Fibroblast of upper back skin (primary cell): ENCODE measurements around the gene OPRM1.

ENCODE experiments used
- DNase-seq: peaks from one replicate; pipeline ENCODE4 v3.0.0-alpha.2; 2013

OPRM1 gene

DNA sequence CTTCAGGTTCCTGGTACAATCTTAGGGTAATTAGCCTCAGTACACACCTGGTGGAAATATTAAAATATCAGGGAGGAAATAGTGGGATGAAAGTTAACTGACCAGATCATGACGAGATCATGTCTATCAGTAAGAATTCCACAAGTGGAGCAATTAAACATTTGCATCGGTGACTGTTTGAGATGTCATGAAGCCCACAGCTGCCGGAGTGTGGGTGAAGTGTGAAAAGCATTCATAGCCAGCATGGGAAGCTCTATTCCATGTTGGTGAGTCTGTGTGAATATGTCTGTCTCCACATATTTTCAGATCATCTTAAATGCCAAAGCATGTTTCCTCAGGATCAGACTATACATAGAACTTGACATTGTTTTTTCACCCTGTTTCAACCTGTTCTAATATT is 174.7 kb downstream of the OPRM1 start:
- DNase-seq: no peak

DNA sequence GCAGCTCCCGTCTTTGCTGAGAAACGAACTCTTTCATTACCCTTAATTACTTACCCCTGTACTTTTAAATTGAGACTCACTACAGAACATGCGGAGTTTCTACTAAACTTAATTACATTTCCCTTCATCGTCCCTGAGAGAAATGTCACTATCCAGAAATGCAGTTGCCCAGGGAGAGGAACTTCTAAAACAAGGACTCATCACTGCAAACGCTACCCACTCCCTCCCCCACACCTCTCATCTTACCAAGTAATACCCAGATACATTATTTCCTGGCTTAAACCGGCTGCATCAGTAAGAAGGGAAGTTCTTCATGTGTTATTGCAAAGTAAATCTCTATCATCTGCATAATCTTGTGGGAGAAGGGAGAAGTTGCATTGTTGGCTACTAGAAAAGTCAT is 179.3 kb downstream of the OPRM1 start:
- no peak for DNase-seq

DNA sequence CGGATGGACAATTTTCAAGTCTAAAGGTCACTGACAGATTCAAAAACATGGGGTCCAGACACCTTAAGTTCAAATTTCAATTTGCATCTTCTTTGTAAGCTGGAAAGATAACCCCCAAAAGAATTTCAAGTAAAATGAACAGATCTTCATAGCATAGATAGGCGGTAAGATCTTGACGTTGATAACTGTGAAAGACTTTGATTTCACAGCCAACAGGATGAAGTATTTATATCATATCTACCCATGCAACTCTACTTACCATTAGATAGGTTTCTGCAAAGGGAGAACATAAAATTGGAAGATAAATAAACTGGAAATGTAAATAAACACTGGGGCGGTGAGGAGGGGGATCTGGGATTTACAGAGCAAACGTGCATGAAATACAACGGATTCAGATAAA is 179.7 kb downstream of the OPRM1 start:
- DNase-seq: no peak

DNA sequence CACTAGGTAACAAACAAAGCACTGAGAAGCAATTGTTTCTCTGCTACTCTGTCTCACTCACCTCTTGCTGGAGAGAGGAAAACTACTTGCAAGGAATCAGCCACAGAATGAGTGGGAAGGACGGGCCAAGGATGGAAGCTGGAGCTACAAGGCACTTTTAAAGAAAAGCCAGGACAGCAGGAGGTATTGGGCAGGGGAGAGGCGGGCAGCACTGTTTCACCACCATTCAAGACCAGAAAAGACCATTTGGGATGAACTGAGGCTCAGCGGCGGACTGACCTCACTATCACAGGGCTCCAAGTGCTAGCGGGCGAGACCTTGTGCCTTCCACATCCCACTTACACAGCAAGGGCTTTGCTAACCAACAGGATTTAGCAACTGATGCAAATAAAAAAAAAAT is 180.2 kb downstream of the OPRM1 start:
- no peak for DNase-seq

DNA sequence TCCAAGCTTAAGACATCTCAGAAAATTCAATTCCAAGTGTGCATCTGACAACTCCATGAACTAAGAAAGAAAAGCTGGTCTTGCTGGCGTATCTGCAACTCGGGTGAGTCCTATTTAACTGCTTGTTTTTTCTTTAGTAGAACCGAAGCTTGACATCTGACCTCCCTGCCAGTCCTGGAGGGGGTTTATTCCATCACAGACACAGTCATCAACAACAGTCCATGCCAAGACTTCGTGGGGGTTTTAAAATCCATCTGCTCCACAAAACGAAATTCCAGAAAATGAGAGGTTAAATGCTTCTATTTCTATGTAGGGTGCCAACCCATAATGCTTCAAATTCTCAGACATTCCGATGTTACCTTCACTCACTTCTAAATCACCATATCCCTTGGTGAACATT is 183.7 kb downstream of the OPRM1 start:
- no peak for DNase-seq

DNA sequence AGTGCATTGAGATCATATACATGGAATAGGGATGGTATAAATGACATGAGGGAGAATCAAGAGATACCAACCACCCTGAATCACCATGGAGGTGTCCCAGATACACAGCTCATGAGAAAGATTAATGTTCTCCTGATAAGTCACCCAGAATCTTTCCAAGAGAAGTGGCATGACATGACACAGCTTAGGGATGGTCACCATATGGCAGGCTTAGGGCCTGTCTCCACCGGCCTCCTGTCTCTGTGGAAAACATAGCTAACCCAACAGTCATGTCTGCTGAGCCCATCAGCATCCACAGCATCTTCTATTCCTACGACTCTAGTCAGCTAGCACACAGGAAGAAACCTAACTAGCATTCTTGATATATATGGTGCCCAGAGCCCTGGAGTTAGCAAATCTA is 184.3 kb downstream of the OPRM1 start:
- DNase-seq: no peak

DNA sequence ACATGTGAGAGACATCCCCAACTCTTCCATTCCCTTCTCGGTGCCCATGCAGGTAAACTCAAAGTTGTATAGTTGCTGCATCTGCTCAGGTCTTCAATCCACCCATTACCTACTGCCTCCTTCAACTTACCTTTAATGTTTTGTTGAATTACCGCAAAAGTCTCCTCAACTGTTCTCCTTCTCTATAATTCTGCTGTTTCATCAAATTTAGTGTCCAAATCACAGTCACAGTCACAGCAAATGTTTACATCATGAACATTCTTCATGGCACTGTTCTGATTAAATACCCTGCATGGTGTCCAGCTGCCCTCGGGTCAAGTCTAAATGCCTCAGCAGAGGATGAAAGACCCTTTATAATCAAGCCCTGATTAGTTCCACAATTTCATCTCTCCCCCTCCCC is 187.4 kb downstream of the OPRM1 start:
- no peak for DNase-seq

DNA sequence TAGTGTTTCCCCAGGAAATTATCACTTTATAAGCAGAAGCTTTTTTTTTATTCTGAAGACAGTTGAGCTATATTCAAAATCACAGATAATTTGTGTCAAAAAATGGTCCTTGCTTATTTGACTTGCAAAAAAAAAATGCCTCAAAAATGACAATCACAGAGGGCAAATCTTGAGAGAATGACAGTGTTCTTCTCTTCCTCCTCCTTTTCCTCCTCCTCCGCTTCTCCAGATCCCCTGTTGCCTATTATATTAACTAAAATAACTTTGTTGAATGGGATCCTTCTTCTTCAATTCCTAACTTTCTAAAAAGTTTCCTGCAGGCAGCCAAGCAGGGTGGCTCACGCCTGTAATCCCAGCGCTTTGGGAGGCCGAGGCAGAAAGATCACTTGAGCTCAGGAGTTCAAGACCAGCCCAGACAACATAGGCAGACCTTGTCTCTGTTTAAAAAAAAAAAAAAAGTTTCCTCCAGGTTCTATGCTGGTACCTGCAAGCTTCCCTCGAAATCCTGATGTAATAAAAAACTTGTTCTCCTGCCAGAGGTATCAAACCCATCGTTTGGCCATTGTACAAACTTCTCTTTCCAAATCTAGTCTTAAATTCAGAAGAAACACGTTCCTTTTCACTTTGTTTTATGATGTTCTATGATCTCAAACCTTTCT is 189.0 kb downstream of the OPRM1 start:
- no peak for DNase-seq

DNA sequence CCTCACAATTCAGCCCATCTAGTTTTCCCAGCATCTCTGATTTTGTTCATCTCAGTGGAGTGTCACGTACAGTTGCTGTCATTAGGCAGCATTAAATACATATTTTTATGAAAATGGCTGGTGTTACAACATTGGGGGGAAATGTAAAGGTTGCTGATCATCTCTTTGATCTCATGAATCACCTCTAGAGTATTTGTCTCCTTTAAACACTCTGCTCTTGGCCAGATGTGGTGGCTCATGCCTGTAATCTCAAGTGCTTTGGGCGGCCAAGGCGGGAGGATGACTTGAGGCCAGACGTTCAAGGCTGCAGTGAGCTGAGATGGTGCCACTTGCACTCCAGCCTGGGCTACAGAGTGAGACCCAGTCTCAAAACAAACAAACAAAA is 189.5 kb downstream of the OPRM1 start:
- no peak for DNase-seq

DNA sequence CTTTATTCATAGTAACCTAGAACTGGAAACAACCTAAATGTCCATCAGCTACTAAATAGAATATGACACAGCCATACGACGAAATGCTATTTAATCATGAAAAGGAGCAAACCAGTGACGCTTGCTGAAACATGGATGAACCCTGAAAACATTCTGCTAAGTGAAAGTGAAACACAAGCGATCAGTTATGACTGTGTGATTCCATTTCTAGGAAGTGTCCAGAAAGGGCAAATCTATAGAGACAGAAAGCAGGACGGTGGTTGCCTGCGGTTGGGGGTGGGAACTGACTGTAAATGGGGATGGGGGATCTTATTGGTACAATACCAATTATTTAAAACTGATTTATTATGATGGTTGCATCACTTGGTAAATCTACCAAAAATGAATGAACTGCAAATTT is 190.7 kb downstream of the OPRM1 start:
- no peak for DNase-seq

DNA sequence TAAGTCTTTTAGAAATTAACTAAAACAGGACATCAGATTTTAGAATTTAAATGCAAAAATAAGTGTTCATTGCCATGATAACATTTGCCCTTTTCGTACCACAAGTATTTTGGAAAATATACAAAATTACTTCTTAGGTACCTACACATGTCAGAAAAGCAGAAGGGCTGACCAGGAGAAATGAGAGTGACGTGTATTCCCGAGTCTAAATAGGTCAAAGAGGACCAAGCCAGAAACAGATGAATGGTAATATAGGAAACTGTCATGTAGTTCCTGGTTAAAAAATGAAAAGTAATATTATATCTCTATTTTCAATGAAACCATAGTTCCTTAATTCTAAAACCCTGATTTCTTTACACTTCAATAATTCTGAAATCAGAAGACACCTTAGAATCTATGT is 191.4 kb downstream of the OPRM1 start:
- no peak for DNase-seq

DNA sequence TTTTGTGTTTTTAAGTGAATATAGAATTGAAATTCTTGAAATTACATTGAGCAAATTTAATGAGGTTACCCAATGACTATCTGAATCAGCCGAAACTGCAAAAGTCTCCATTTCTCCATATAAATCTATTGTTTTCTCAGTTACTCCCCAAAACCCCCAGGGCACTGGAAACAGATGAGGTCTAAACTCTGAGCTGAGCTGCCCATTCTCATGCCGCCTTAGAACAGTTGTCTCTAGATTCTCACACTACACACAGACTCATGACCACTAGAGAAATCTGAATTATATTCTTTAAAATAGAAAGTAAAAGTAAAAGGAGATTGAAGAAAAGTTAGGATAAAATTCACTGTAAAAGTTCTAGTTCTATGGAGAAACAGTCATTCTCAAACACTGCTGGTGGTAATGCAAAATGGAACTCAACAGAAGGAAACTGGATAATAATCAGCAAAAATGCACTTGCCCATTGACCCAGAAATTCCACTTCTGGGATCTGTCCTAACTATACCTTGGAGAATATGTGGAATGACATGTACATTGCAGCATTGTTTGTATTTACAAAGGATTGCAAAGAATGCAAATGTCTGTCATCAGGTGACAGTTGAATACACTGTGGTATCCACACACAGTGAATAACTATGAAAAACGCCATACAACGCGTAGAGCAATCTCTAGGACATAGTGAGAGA is 192.0 kb downstream of the OPRM1 start:
- DNase-seq: no peak

DNA sequence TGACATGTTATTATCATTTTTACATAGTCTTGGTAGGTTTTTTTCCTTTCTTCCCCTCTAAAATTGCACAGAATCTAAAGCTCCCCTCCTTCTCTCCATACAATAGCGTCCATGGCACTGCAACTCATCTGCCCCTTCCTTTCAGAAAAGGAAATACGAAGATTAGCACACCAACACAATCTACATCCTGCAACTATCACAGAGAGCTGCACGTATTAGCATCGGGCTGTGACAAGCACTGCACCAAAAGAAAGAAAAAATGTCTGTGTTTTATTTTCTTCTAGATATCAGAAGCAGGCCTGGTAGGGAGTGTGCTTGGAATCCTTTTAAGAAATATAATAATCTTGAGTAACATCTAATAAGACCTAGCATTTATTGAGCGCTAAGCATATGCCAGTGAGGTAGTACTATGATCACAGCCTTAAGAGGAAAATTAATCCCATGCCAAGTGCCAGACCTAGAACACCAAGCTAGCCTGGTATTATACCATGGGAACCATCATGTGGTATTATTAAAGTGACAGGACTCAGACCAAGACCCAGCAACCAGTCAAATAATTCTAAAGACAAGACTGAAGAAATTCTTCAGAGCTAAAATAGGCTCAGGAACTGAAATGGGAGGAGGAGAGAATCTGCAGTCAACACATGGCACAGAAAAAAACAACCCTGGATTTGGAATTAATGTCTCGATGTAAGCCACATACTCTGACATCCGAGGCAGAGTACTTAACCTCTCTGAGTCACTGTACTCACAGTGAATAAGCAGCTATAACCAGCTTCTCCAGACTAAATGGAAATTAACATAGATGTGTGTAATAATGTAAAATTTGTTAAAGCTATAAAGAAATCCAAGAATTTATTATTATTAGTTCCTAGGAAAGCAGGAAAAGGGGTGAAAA is 193.2 kb downstream of the OPRM1 start:
- DNase-seq: no peak

DNA sequence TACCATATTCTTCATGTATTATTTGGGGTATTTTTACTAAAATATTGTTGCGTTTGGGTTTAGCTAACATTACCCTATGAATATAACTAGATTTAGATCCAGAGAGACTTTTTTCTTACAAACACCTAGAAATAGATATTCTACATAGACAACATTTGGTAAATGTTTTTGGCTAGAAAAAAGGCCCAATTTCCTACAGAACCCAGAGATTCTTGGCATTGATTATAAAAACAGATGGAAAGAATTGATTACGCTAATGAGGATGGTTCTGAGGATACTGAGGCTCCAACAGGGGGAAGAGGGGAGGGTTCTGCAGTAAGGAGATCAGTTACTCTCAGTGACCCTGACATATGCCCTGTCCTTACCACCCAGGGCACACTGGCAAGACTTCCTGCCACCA is 194.3 kb downstream of the OPRM1 start:
- DNase-seq: no peak

DNA sequence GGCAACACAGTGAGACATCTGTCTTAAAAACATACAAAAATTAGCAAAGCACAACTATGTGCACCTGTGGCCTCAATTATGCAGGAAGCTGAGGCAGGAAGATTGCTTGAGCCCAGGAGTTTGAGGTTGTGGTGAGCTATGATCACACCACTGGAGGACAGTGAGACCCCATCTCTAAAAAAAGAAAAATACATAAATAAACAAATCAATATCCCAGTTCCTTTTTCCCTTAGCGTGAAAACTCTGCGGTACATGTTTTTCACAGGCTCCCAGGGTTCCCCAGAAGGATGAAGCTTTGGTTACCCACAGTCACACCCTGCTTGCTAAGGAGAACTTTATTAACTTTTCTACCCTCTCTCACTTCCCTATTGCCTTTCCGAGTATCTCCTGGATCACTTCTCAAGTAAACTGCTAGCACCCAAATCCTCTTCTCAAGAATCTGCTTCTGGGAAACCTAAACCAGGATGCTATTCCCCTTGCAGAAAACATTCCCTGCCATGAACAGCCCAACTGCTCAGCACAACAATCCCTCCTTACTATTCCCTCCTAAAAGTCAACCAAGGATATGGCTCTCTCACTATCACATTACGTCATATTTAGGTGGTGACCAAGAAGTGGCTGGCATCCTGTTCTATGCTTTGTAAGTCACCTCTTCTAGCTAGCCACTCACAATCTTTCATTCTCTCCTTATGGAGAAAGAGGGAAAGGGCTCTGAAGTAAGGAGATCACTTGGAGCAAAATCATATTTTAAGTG is 195.2 kb downstream of the OPRM1 start:
- DNase-seq: no peak

DNA sequence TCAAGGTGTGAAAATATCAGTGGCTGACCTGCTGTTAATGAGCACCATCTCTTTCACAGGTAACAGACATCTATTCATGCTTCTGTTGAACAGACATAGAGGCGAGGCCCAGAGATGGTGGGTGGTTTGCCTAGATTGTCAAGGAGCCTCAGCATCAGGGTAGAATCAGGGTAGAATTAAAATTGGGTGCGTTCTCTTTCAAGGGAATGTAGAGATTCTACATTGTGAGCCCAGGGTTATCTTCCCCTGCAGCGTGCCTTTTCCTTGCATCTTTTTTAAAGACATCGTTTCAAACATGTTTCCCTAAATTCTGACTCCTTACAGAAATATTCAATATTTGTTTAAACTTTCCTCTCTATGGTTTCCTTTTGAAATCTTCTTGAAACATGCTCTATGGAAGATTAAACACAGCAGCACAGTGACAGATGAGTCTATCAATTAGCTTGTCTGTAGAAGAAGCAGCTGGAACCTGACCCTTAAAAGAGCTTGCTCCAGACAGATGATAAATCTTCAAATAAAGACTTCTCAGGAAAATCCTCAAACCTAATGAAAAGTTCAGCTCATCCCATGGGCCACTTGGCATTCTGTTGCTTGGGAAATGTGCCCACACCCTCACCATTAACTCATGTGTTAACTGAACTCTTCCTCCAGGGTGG is 197.7 kb downstream of the OPRM1 start:
- no peak for DNase-seq

DNA sequence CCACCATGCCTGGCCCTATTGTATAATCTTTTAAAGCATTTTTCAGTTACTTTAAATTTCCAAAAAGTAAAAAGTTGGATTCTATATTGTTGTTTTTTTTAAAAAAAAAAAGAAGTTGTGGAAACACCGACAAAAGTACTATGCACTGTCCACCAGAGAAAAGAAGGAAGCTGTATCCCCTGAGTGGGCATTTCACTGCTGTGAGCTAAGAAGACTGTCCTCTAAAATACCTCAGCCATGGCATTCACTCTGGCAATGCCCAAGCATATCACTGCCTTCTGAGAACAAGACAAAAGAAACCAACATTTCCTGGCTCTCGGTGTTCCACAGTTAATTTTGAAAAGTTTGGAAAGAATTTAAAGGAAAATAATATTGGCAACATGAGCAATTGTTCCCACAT is 199.8 kb downstream of the OPRM1 start:
- no peak for DNase-seq

DNA sequence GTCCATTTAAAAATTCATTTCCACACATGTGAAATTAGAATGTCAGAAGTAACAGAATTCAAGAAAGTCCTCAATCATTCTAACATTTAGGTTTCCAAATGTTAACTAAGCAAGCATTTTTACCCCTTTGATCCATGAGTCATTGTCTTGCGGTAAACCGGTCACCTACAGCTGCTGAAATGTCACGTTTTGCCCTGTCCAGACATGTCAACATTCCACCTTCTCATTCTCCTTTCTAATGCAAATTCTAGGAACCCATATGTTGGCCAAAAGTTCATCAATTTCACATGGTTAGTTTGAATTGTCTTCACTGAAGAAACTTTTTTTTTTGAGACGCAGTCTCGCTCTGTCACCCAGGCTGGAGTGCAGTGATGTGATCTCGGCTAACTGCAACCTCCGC is 200.4 kb downstream of the OPRM1 start:
- DNase-seq: no peak

DNA sequence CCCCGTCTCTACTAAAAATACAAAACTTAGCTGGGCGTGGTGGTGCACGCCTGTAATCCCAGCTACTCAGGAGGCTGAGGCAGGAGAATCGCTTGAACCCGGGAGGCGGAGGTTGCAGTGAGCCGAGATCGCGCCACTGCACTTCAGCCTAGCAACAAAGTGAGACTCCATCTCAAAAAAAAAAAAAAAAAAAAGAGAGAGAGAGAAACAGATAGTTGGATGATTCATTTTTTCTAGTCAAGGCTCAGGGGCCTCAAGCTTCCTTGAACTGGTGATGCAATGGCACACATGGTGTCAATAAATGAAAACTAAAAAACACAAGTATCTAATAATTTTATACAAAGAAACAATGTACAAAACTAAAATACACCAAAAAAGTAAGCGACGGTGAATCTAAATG is 202.0 kb downstream of the OPRM1 start:
- peak; percentile 12 for DNase-seq

DNA sequence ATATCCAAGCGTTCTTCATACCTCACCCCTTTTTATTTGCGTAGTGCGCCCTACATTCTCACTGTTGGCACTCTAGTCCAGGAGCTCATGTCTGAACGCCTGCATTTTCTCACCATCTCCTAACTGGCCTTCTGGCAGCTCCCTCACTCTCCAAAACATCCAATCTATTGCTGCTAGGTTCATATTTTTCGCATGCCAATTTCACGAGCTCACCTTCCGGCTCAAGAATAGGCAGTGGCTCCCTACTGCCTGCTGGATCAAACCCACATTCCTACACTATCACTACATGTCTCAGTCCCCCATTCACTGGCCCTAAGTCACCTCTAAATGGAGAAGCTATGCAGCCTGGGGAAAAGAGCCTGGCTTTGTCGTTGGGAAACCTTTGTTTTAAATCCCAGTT is 202.5 kb downstream of the OPRM1 start:
- DNase-seq: no peak

DNA sequence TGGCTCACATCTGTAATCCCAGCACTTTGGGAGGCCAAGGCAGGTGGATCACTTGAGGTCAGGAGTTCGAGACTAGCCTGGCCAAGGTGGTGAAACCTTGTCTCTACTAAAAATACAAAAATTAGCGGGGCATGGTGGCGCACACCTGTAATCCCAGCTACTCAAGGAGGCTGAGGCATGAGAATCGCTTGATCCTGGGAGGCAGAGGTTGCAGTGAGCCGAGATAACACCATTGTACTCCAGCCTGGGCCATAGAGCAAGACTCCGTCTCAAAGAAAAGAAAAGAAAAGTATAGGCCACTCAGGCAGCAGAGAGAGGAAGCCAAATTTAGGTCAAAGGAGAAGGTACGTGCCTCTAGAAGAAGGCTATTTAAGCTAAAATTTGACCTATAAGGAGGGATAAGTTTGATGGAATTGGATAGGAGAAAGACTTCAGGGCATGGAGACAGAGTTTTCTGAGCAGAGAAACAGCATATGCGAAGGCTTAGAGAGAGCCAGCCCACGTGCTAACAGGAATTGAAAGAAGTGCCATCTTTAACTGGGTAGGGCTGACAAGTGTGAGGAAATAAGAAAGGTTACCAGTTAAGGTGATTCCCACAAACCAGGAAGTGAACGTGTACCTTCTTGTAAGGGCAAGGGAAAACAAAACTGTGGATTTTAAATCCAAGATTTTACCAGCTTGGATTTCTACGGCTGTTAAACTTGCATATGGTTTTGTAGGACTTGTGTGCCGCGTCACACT is 203.7 kb downstream of the OPRM1 start:
- no peak for DNase-seq
